GM19035 (cell line): ENCODE data around the gene CBX1.

Experiments
- ATAC-seq: cut with Tn5 transposase; IDR thresholded peaks from one replicate; pipeline ENCODE4 v1.9.1; 2021; ENCODE audit not compliant: unreplicated experiment

The CBX1 gene

GRCh38 chr17:48101012-48101720, at the start of gene CBX1:
CBX1 (minus strand) TSS chr17:48101478; CDS start chr17:48077004, 24,474 bp downstream.
- peak; percentile 88 for ATAC-seq

DNA sequence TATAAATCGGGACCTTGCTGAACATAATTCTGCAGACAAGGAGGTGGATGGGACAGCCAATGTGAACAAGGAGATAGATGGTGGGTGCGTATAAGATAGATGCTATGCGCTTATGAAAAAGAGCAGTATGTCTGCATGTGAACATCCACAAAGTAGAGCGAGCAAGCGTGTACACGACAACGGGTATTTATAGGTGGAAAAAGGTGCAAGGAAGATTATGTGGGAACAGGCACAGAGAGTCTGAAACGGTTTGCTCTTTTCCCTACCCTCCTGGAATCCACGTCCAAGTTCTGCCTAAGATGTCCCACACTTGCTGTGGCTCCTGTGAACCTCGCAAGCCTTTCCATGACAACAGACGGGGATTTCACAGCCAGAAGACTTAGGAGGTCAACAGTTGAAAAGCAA, 49.3 kb upstream of the CBX1 start:
- ATAC-seq = no peak

GRCh38 chr17:48149787-48150463, 48.6 kb upstream of the CBX1 start:
- no peak for ATAC-seq

DNA sequence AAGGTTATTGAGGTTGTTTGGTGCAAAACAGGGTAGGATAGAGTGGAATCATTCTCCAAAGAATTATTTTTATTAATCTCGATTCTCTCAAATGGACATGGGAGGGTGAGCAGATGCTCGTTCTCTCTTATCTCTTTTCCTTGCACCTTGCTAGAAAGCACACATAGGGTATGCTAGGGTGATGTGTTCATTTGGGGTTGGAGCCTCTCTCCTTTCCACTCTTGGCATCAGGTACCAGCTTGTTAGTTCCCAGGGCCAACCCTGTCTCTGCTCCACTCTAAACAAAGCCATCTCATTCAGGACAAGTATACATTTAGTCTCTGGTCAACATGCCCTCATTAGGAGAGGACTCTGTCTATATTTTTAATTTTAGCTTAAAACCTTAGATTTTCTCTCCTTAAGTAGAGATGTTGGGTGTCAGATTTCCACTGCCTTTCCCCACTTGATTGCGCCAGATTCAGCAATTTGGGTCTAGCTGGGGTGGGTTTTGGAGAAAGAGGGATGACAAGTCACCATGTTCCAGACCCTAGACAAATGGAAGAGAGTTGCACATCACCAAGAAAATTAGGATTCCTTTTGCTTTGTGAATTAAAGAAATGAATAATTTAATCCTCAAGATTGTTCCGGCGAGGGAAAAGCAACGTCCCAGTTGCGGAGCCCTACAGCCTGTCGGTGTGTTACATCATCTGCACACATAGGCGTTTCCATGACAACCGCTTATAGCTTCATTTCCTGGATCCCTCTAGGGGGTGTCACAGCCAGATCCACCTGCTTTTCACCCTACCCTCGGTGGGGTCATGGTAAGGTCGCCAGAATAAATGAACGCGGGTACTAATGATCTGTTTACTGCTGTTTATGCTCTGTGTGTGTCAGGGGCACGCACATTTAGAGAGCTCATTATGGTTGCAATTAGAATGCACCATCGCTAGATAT, 47.8 kb upstream of the CBX1 start:
- no peak for ATAC-seq

- no peak for ATAC-seq
These were observed 46.9 kb upstream of the CBX1 start for GRCh38 chr17:48148029-48148770.

GRCh38 chr17:48144976-48145798, 43.9 kb upstream of the CBX1 start:
- ATAC-seq = no peak

- no peak for ATAC-seq
These were observed 43.0 kb upstream of the CBX1 start for GRCh38 chr17:48144231-48144630.

- ATAC-seq = no peak
These were observed 42.4 kb upstream of the CBX1 start for GRCh38 chr17:48143629-48144028.

- ATAC-seq = no peak
These were observed 38.7 kb upstream of the CBX1 start for GRCh38 chr17:48139944-48140343.

- no peak for ATAC-seq
These were observed 36.4 kb upstream of the CBX1 start for GRCh38 chr17:48137656-48138055.

DNA sequence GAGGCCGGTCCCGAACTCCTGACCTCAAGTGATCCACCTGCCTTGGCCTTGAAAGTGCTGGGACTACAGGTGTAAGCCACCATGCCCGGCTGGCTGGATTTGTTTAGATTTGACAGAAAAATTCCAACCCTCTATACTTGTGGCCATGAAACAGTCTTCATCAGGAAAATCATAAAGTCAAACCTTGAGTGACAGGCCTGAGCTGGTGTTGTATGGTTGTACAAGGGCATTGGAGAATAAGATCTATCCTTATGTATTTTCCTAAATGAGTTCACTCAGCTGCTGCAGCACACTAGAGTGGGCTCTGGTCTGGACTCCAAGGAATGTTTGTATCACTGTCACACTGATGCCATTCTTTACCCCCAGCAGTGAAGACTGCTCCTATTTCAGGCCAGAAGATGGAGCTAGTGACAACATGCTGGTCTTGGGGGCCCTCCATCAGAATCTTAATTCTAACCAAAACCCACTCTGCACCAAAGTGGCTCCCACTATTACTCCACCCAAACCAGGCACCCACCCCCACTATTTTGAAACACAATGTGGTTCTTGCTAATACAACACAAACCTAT, 33.7 kb upstream of the CBX1 start:
- ATAC-seq = no peak

DNA sequence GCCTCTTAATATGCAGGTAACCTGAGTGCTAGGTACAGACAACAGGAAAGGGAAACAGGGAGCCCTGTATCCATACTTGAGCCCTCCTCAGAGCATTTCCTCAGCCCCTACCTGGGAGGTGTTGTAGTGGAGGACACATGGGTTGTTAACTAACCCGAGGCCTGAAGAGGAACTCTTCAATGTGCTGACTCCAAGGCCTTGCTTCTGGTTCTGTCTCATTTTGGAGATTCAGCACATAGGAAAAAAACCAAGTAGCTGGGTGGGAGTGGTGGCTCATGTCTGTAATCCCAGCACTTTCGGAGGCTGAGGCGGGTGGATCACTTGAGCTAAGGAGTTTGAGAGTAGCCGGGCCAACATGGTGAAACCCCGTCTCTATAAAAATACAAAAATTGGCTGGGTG, 31.1 kb upstream of the CBX1 start:
- ATAC-seq = no peak

GRCh38 chr17:48131216-48131824, 30.0 kb upstream of the CBX1 start:
- no peak for ATAC-seq

GRCh38 chr17:48129981-48130380, 28.7 kb upstream of the CBX1 start:
- ATAC-seq = no peak

- no peak for ATAC-seq
These were observed 27.1 kb upstream of the CBX1 start for GRCh38 chr17:48128400-48128799.

DNA sequence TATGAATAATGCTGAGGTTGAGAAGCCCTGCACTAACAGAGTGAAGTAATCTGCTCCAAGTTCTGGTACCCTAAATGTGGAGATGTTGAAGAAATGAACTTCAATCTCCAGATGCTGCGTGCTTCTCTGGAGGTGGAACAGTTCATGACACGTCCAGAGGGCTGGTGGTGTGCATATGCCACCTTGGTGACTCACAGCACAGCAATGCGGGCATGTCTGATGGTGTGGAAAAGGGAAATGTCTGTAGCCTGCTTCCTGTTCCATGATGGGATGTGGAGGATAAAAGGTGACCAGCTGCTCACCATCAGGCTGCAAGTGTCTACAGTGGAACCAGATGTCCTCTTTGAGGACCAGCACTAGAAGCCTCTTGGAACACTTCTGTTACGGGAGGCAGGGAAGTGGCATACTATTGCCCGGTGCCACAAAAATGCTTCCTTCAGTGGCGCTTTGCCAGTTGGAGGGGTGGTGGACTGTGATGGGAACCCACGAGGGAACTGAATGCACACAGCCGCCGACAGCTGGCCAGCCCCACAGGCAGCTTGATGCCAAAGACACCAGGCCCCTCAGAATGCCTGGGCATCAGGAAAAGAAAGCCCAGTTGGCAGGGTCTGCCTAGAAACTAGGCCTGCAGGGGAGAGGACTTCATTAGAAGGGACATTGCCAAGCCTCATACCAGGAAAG, 26.2 kb upstream of the CBX1 start:
- ATAC-seq = no peak

GRCh38 chr17:48126532-48126850, 25.2 kb upstream of the CBX1 start:
- ATAC-seq = no peak

- no peak for ATAC-seq
These were observed 24.7 kb upstream of the CBX1 start for GRCh38 chr17:48125829-48126531.
